HG03565 (cell line): ENCODE data around the gene TUBB4B.
A peak's percentile ranks its signal among the peaks of the same experiment; 100 is the strongest.

Experiments used
- ATAC-seq: cut with Tn5 transposase; IDR thresholded peaks from one replicate; pipeline ENCODE4 v1.9.1; 2021; ENCODE audit warnings: mild to moderate bottlenecking, moderate library complexity; ENCODE audit not compliant: unreplicated experiment

The TUBB4B gene

GRCh38 chr9:137240841-137241489, at the start of gene TUBB4B:
TSS of gene TUBB4B (plus strand) at chr9:137241287. CDS start at chr9:137241361, 74 bp downstream.
- peak; percentile 70 for ATAC-seq

- ATAC-seq, result no peak
These were observed 49.2 kb upstream of the TUBB4B start for GRCh38 chr9:137191691-137192447.

- ATAC-seq, result no peak
These were observed 48.7 kb upstream of the TUBB4B start for GRCh38 chr9:137192448-137192780.

GRCh38 chr9:137192859-137193258, 48.2 kb upstream of the TUBB4B start:
- ATAC-seq, result no peak

GRCh38 chr9:137193771-137194170, 47.3 kb upstream of the TUBB4B start:
- ATAC-seq, result no peak

- ATAC-seq, result no peak
These were observed 46.7 kb upstream of the TUBB4B start for GRCh38 chr9:137194388-137194787.

GRCh38 chr9:137194909-137195308, 46.2 kb upstream of the TUBB4B start:
- no peak for ATAC-seq

GRCh38 chr9:137195525-137196220, 45.4 kb upstream of the TUBB4B start:
- no peak for ATAC-seq

- ATAC-seq, result no peak
These were observed 42.8 kb upstream of the TUBB4B start for GRCh38 chr9:137198051-137198901.

GRCh38 chr9:137198902-137199283, 42.2 kb upstream of the TUBB4B start:
- ATAC-seq, result no peak

GRCh38 chr9:137199411-137200121, 41.5 kb upstream of the TUBB4B start:
- ATAC-seq, result no peak

GRCh38 chr9:137200311-137201204, 40.5 kb upstream of the TUBB4B start, which contains the start of gene TPRN:
TSS of gene TPRN (minus strand) at chr9:137200741. CDS start at chr9:137200711, 30 bp downstream.
- peak; percentile 81 for ATAC-seq

- no peak for ATAC-seq
These were observed 39.8 kb upstream of the TUBB4B start for GRCh38 chr9:137201205-137201868.

- no peak for ATAC-seq
These were observed 38.1 kb upstream of the TUBB4B start for GRCh38 chr9:137202966-137203365.

GRCh38 chr9:137204731-137205125, 36.4 kb upstream of the TUBB4B start:
- ATAC-seq, result no peak

- peak; percentile 31 for ATAC-seq
These were observed 35.7 kb upstream of the TUBB4B start, which contains the start of the genes NDOR1 and TMEM203 for GRCh38 chr9:137205126-137206069. TSS of gene NDOR1 (plus strand) at chr9:137205700. CDS start at chr9:137205778, 78 bp downstream. TSS of gene TMEM203 (minus strand) at chr9:137205648. CDS start at chr9:137205414, 234 bp downstream.

- no peak for ATAC-seq
These were observed 34.5 kb upstream of the TUBB4B start for GRCh38 chr9:137206602-137207001.
